ENCODE measurements around the gene ACOT2. TPM values are rescaled to one million over a fixed set of nuclear protein-coding genes. Genes with fewer than 3 reads are reported as not detected.
A peak's percentile ranks its signal among the peaks of the same experiment; 100 is the strongest.

ACOT2 gene
- polyA plus RNA-seq, 10 donors = 20.6 to 35.6 (median 29.3) TPM

GRCh38 chr14:73612339-73613045 lies 43.5 kb downstream of the ACOT2 start, which contains the start of gene ACOT6:
TSS of gene ACOT6 (plus strand) at chr14:73612517. CDS start at chr14:73612572, 55 bp downstream.
- DNase-seq = peak; percentile 63 to 95 (median 83)

- no peak for DNase-seq
Observed at GRCh38 chr14:73613046-73613383, 44.0 kb downstream of the ACOT2 start.

DNA sequence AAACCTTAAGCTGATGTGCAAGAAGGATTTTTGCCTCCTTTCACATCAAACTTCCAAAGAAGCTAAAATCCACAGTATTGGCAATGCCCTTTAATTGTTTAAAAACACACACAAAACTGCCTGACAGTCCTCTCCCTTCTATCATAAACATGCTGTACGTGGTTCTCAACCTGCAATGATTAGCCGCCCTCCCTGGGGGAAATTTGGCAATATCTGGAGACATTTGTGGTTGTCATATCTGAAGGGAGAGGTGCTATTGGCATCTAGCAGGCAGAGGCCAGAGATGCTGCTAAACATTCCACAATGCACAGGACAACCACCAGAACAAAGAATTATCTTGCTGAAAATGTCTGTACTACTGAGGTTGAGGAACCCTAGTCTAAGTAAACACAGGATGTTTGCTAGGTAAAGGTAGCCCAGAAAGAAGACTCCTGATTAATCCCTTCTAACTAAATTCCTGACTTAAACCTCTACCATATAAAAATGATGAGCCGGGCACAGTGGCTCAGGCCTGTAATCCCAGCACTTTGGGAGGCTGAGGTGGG lies 44.5 kb downstream of the ACOT2 start:
- DNase-seq = no peak

DNA sequence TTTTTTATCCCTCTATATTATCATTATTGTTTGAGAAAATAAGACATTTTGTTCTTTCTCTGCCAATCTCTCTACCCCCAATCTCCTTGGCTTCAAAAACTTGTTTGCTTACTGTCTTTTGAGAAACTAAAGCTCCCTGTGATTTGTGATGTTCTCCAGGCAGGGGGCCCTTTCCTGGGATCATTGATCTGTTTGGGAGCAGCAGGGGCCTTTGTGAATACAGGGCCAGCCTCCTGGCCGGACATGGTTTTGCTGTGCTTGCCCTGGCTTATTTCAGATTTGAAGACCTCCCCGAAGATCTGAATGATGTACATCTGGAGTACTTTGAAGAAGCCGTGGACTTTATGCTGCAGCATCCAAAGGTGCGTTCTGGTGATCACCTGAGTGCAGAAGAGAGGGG lies 47.8 kb downstream of the ACOT2 start:
- no peak for DNase-seq

DNA sequence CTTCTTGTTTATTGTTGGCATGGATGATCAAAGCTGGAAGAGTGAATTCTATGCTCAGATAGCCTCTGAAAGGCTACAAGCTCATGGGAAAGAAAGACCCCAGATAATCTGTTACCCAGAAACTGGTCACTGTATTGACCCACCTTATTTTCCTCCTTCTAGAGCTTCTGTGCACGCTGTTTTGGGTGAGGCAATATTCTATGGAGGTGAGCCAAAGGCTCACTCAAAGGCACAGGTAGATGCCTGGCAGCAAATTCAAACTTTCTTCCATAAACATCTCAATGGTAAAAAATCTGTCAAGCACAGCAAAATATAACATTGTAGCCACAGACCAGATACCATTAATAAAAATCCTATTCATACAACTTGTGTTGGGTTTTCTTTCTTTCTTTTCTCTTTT lies 50.5 kb downstream of the ACOT2 start:
- no peak for DNase-seq

DNA sequence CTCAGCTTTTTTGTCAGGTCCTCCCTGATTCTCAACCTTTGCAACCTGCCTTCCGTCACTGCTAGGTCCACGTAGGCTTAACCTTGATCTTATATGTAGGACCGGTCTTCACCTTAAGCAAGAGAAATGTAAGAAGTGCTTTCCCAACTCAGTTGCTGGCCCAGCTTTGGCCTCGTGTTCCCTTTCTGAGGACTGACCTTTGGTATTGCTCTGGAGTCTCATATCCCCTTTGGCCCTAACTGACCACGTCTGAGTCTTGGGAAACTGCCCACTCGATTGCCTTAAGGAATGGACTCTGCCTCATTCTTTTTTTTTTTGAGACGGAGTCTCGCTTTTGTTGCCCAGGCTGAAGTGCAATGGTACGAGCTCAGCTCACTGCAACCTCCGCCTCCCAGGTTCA lies 51.3 kb downstream of the ACOT2 start:
- no peak for DNase-seq

DNA sequence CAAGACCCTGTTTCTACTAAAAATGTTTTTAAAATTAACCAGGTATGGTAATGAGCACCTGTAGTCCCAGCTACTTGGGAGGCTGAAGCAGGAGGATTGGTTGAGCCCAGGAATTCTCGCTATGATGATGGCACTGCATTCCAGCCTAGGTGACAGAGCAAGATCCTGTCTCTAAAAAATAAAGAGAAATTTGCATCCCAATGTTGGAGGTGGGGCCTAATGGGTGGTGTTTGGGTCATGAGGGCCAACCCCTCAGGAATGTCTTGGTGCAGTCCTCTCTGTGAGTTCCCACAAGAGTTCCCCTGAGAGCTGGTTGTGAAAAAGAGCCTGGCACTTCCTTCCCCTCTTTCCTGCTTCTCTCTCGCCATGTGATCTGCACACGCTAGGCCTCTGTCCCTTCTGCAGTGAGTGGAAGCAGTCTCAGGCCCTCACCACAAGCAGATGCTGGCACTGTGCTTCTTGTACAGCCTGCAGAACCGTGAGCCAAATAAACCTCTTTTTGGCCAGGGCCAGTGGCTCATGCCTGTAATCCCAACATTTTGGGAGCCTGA lies 54.6 kb downstream of the ACOT2 start:
- DNase-seq = no peak

Other genes with a start within 250 kb of the ACOT2 start
- gene NUMB, start 110.7 kb upstream of the ACOT2 start, polyA plus RNA-seq (ENCODE audit: insufficient read length in 10 of 10) = 10 to 100 TPM; 24.0 to 44.3 (median 34.8) TPM
- gene RIOX1, start 78.3 kb upstream of the ACOT2 start, polyA plus RNA-seq (ENCODE audit: insufficient read length in 10 of 10) = 1 to 10 TPM; 4.4 to 8.7 (median 6.2) TPM
- 1 to 10 TPM; 1.6 to 5.6 (median 2.9) TPM for gene ACOT1, start 32.1 kb upstream of the ACOT2 start, polyA plus RNA-seq (ENCODE audit: insufficient read length in 10 of 10)
- gene HEATR4, start 10.3 kb upstream of the ACOT2 start, polyA plus RNA-seq (ENCODE audit: insufficient read length in 10 of 10) = 1 to 10 TPM in 5 of 10 donors, under 1 TPM in 5; 0.28 to 1.7 (median 1.0) TPM
- under 1 TPM; 0.13 to 0.76 (median 0.34) TPM for gene ACOT4, start 22.7 kb downstream of the ACOT2 start, polyA plus RNA-seq (ENCODE audit: insufficient read length in 10 of 10)
- gene ACOT6, start 43.3 kb downstream of the ACOT2 start, polyA plus RNA-seq (ENCODE audit: insufficient read length in 10 of 10) = under 1 TPM in 1 of 10 donors, not detected in 9; 0.20 TPM
- 10 to 100 TPM in 4 of 10 donors, 1 to 10 TPM in 6; 6.0 to 12.5 (median 8.9) TPM for gene DNAL1, start 75.8 kb downstream of the ACOT2 start, polyA plus RNA-seq (ENCODE audit: insufficient read length in 10 of 10)
- 10 to 100 TPM; 19.9 to 37.9 (median 26.3) TPM for gene PNMA1, start 145.2 kb downstream of the ACOT2 start, polyA plus RNA-seq (ENCODE audit: insufficient read length in 10 of 10)